ENCODE data around the gene ITPKC. TPM values are rescaled to one million over a fixed set of nuclear protein-coding genes. Genes with fewer than 3 reads are reported as not detected.

Gene ITPKC
- polyA plus RNA-seq, 3 donors, result 2.7 to 5.7 (median 2.9) TPM

- DNase-seq, result no peak
- Histone ChIP-seq H4K20me1 (ENCODE audit: insufficient read depth, low read length) (no peaks in the 10 kb centered on the region), H3K9me3 (replicated peaks in 1 of 2; ENCODE audit: control insufficient read depth in 1 of 2, insufficient read depth in 1 of 2, low read length in 2 of 2) (no peaks in the 10 kb centered on the region), H3K36me3 (replicated peaks in 1 of 2; ENCODE audit: control insufficient read depth in 1 of 2, insufficient read depth in 2 of 2, low read length in 2 of 2) (peaks cover 5 to 10% of the 10 kb centered on the region in 2 donors), H3K79me2 (ENCODE audit: insufficient read depth, low read length) (no peaks in the 10 kb centered on the region), H3K4me3 (replicated peaks in 1 of 3; ENCODE audit: low read depth in 2 of 3, low read length in 3 of 3) (no peak overlapping the region), H3K4me2 (replicated peaks; ENCODE audit: extremely low read depth, low read length, poor library complexity, severe bottlenecking) (no peak overlapping the region), H3K9ac (ENCODE audit: insufficient read depth, low read length, poor library complexity, severe bottlenecking) (no peak overlapping the region), H3K27ac (ENCODE audit: low read depth in 1 of 2, low read length in 2 of 2) (no peak overlapping the region), H3K4me1 (ENCODE audit: control insufficient read depth in 1 of 2, insufficient read depth in 2 of 2, low read length in 2 of 2) (no peaks in the 10 kb centered on the region), H2AFZ (ENCODE audit: insufficient read depth, low read depth, low read length, poor library complexity, severe bottlenecking) (no peak overlapping the region), H3K27me3 (ENCODE audit: control insufficient read depth in 2 of 2, insufficient read depth in 2 of 2, low read length in 2 of 2) (no peaks in the 10 kb centered on the region)
- 71% methylated on average over 4 of the region's 4 CpGs for WGBS (ENCODE audit: insufficient coverage)
- Mint-ChIP-seq H3K36me3 (peaks cover 35 to 46% of the 10 kb centered on the region in 2 donors), H3K4me3 (no peak overlapping the region), H3K4me1 (no peaks in the 10 kb centered on the region), H3K9me3 (peaks cover 0 to 4% (median 0%) of the 10 kb centered on the region in 7 donors), H3K27me3 (ENCODE audit: low read depth in 3 of 3) (peaks cover 0 to 1% (median 0%) of the 10 kb centered on the region in 3 donors), H3K27ac (no peak overlapping the region)
- intact Hi-C loops (cut with micrococcal nuclease), result no loop called here
- no peak for TF ChIP-seq CTCF (IDR thresholded peaks at IDR 0.05)
These were observed 35.9 kb upstream of the ITPKC start for GRCh38 chr19:40681039-40681438.

DNA sequence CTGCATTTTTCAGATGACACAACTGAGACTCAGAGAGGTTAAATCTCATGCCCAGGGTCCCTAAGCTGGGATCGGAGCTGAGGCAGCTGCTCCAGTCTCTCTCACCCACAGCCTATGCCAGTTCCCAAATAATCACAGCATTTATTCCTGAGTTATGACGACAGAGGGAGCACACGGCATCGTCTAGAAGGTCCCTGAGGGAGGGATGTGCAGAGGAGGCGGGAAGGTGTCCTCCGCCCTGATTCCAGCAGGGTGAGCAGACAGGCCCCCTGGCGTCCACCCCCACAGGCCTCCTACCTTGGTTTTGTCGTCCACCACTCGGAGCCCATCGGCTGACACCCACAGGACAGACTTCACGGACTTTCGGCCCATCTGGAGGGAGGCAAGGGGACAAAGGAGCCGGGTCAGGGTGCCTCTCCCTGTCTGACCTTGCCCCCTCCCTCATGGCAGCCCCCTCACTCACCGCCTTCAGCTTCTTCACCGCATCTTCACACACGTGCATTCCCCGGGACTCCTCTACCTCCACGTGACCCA lies 34.4 kb upstream of the ITPKC start:
- Mint-ChIP-seq H3K9me3 (peaks cover 0 to 4% (median 0%) of the 10 kb centered on the region in 7 donors), H3K4me1 (no peaks in the 10 kb centered on the region), H3K27ac (peak overlapping the region in 1 of 7 donors; percentile 69), H3K27me3 (ENCODE audit: low read depth in 3 of 3) (peaks cover 0 to 1% (median 0%) of the 10 kb centered on the region in 3 donors), H3K36me3 (peaks cover 31 to 40% of the 10 kb centered on the region in 2 donors), H3K4me3 (no peak overlapping the region)
- H3K27ac ChIP-seq (ENCODE audit: low read depth in 1 of 2, low read length in 2 of 2), result no peak overlapping the region
- H3K27me3 ChIP-seq (ENCODE audit: control insufficient read depth in 2 of 2, insufficient read depth in 2 of 2, low read length in 2 of 2), result no peaks in the 10 kb centered on the region
- no peak for TF ChIP-seq CTCF (IDR thresholded peaks at IDR 0.05)
- no peak overlapping the region for H3K4me2 ChIP-seq (replicated peaks; ENCODE audit: extremely low read depth, low read length, poor library complexity, severe bottlenecking)
- no peaks in the 10 kb centered on the region for H3K9me3 ChIP-seq (replicated peaks in 1 of 2; ENCODE audit: control insufficient read depth in 1 of 2, insufficient read depth in 1 of 2, low read length in 2 of 2)
- H3K36me3 ChIP-seq (replicated peaks in 1 of 2; ENCODE audit: control insufficient read depth in 1 of 2, insufficient read depth in 2 of 2, low read length in 2 of 2), result peaks cover 0 to 1% of the 10 kb centered on the region in 2 donors
- H3K79me2 ChIP-seq (ENCODE audit: insufficient read depth, low read length), result no peaks in the 10 kb centered on the region
- no peak overlapping the region for H3K9ac ChIP-seq (ENCODE audit: insufficient read depth, low read length, poor library complexity, severe bottlenecking)
- no peak for DNase-seq
- intact Hi-C loops (cut with micrococcal nuclease), result no loop called here
- H3K4me3 ChIP-seq (replicated peaks in 1 of 3; ENCODE audit: low read depth in 2 of 3, low read length in 3 of 3), result no peak overlapping the region
- H2AFZ ChIP-seq (ENCODE audit: insufficient read depth, low read depth, low read length, poor library complexity, severe bottlenecking), result no peak overlapping the region
- peaks cover 4% of the 10 kb centered on the region in 2 donors for H3K4me1 ChIP-seq (ENCODE audit: control insufficient read depth in 1 of 2, insufficient read depth in 2 of 2, low read length in 2 of 2)
- 98% methylated on average over 11 of the region's 18 CpGs for WGBS (ENCODE audit: insufficient coverage)
- H4K20me1 ChIP-seq (ENCODE audit: insufficient read depth, low read length), result no peaks in the 10 kb centered on the region
